Skin of body (tissue), 2 donors: ENCODE results near the gene PNPO. TPM values are rescaled to one million over a fixed set of nuclear protein-coding genes. Genes with fewer than 3 reads are reported as not detected.

Experiments
- DNase-seq: peaks from one replicate; lab custom pipeline; 2025; lab: John Stamatoyannopoulos, UW
- total RNA-seq: library from RNA; depleted of rRNA; stranded (reverse); fragments of >200 nt; gene quantifications from one replicate; pipeline ENCODE4 v1.2.3, GENCODE V29; 2014

PNPO gene
- total RNA-seq, 1 donor from 2014 or later = 8.1 TPM

DNA sequence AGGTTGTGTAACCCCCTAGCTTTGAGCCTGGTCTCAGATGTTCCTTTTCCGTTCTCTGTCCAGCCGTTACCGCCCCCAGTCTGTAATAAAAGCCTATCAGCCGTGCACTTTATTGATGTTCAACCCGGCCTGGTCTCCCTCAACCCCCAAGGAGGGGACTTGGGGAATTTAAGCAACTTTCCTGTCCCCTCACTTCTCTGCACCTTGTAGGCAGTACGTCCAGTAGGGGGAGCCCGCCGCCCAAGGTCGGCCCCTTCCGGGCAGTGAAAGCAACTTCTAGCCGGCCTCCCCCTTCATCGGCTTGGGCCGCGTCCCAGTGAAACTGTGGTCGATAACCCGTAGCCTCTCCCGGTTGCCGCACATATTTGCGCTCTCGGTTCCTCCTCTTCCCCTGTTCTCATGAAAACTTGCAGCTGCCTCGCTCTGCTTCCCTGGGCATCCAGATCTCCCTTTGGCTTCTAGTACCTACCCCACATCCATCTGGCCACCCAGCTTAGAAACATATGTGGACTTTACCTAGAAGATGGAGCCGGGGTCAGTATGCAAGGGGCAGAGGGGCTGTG, 7.9 kb downstream of the PNPO start:
- no peak for DNase-seq

GRCh38 chr17:47949946-47950345, 8.6 kb downstream of the PNPO start:
- no peak for DNase-seq

DNA sequence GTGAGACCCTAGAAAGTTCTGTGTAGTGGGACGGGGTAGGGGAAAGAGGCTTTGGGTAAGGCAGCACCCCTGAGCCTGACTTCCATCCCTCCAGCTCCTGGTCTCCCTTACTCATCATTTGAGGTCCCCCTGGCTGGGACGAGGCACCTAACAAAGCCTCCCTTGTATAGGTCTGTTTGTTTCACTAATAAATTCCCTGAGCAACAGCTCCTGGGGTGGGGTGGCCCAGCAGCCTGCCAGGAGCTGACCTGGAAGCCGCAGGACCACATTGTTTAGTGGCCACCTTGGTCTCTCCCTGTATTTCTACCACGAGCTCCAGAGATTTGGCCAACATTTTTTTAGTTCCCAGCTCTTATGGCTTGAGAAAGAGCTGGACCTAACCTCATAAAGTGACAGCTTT, 9.1 kb downstream of the PNPO start:
- DNase-seq = no peak

DNA sequence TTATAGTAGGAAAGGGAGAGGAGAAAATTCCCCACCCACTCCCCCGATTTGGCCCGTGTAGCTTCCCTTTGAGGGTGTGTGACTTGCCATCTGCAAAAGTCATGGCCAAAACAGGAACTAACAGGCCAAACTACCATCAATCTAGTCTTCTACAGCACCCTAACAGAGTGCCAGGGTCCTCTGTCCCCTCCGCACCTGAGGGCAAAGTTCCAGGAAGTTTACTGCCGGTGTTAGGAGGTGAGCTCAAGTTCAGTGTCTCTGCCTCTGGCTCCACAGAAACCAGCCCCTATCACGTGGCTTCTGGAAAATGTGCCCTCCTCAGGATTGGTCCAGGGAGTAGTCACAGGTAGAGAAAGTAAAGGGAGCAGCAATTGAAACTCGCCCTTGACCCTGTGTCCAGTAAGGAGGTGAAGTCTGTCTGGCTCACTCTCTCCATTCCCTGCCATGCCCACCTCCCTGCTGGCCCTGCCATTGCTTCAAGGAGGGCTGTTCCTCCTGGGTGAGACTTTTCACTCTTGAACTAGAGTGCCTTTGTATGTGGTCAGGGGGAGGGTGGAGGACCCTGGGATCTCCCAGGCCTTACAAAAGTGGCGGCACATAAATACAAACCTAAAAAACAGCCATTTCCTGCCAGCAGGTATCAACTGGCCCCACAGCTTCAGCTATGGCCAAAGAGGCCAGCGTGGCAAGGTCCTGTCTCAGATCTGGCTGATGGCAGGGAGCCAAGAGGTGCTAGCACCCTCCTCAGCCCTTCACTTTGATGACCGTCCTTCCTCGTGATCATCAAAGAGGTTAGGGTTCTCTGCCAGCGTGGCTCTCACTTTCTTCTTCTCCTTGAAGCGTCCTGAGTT, 11.0 kb downstream of the PNPO start:
- no peak for DNase-seq

DNA sequence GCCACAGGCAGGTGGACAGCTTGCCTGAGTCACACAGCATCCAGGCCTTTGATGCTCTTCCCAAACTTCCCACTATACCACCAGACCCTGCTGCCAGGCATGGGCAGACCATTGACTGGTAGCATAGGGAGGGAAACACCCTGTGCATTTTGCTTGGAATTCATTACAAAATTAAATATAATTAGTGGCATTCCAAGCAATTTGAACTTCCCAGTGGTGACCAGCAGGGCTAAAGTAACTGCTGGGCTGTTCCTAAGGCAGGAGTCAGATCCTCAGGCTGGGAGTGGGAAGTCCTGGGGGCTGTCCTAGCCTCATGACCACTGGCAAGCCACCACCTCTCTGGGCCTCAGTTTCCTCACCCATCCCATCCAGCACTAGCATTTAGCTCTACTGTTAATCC, 12.5 kb downstream of the PNPO start:
- DNase-seq = no peak

- no peak for DNase-seq
Observed at GRCh38 chr17:47955497-47956461, 14.4 kb downstream of the PNPO start.

DNA sequence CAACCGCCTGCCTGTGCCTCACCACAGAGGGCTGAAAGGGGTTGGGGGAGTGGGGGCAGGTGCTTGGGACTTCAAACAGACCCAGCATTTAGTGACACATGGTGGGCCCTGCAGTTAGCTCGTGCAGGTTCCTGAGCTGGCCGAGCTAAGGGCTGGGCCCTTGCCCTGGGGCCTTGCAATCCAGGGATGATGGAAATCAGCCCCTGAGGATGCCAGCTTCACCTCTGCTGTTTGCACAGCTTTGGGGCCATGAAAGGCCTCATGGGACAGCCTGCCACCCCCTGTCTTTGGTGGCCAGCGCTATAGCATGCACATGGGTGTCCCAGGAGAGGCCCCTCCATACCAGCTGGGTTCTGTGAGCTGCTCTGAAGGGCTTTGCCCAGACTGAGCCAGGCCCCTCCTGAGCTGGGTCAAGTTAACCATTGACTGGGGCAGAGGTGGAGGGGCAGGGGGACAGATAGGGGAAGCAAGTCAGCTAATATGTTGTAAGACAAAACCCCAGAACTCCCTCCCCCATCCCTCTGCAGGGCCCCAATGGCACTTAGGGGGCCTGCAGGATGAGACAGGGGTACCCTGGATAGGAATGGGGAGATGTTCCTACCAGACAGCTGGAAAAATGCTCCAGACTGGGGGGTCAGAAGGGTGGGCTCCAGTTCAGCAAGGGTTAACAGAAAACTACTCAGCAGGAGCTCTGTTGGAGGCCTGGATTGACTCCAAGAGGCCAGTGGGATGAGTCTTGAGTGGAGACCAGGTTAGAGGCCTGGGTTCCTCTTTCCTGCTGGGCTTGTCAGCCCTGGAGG, 15.6 kb downstream of the PNPO start:
- DNase-seq = no peak

DNA sequence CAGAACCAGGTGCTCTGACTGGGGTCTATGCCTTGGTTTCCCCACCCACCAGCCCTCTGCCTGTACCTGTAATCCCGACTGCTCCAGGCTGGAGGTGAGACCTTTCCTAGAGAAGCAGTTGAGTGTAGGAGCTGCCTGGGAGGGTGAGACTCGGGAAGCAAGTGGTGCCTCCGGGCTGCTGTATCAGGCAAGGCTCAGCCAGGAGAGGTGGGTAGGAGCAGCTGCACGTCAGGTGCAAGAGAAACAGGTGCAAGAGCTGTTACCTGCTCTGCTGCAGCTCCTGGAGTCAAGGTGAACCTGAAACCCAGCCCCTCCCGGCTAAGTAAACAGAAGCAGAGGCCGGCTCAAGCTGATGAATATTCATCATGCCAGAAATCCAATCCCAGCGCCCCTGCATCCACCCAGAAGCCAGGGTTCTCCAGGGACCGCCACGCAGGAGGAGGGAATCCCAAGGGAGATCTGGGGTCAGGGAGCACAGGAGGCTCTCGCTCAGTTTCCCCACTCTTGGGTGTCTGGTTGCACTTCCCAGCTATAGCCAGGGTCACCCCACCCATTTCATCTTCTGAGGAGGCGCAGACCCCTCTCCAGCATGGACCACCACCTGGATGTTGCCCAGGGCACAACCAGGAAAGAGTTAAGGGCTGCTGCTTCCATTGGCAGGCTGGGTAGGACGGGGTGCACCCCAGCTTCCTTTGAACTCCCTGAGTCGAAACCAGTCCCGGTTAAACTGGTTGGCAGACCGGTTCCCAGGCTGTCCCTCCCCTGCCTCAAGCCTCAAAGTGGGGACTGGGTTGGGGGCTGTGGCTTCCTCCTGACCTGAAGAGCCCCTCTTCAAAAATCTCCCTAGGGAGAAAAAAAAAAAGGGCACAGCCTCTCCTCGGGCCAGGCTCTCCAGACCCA, 16.5 kb downstream of the PNPO start, which contains the start of gene PRR15L:
Gene PRR15L (minus strand): TSS at position 293 of the 900 bp plus-strand sequence. CDS start 4,649 bp downstream, outside the sequence.
- DNase-seq = no peak

GRCh38 chr17:47959825-47960655, 18.7 kb downstream of the PNPO start:
- no peak for DNase-seq

- no peak for DNase-seq
Observed at GRCh38 chr17:47961406-47961805, 20.0 kb downstream of the PNPO start.

- DNase-seq = no peak
Observed at GRCh38 chr17:47962901-47963300, 21.5 kb downstream of the PNPO start.

DNA sequence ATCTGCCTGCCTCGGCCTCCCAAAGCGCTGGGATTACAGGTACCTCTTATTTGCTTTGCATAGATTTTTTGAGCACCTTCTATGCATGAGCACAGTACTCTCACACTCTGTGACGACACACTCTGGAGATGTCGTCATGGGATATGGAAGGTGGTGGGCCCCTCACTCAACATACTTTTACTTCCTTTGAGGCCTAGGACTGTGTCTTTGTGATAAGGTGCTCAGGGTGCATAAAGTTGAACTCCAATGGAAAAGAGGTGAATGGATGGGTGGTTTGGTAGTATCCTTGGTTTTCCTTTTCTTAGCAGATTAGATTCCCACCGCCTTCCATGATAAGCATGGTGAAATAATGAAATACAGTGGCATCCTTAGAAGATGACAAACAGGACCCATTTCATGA, 23.5 kb downstream of the PNPO start:
- DNase-seq = no peak

DNA sequence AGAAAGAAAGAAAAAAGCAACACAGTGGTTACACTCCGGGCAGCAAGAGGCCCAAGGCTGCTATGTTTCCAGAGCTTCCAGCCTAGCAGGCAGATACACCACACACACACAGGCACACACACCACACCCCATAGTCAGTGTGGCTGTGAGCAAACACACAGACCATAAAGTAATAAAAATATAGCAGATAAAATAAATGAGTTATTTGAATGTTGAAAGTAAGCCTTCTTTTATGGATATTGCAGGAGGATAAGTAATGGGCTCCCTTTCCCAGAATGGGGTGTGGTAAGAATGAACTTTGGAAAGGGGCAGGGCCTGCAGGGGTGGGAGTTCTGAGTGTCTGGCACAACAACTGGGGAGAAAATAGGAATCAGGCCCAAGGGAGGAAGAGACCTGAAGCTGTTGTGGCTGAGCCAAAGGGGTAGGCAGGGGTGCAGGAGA, 24.7 kb downstream of the PNPO start:
- no peak for DNase-seq

DNA sequence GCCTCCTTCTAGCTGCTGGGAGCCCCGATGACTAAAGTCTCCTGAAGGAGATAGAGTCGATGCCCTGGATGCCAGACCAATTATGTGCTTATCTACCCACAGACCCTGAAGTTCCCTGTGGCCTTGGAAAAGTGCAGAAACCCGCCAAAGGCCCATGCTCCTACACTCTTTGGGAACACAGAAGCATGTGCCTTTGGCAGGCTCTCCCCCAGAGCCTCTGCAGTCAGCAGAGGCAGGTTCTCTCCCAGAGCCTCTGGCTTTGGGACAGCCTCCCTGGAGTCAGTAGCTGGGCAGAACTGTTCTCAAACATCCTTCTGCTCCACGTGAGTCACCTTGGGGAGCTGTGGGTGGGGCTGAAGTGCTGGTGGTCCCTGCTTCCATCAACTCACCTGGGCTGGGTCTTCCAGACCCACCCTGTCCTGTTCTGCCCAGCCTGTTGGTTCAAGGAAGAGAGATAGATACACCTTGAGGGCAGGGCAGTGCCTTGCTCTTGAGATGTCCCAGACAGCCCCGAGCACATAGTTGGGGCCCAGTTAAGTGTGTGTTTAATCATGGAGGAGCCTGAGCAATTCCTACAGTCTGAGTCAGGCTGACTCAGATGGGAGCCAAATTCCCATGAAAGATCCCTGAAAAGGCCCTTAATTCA, 26.4 kb downstream of the PNPO start:
- DNase-seq = no peak

- no peak for DNase-seq
Observed at GRCh38 chr17:47968836-47969235, 27.5 kb downstream of the PNPO start.

GRCh38 chr17:47969930-47970724, 28.8 kb downstream of the PNPO start:
- no peak for DNase-seq

- peak; percentile 99 for DNase-seq
Observed at GRCh38 chr17:47970725-47971499, 29.5 kb downstream of the PNPO start, which contains the start of gene CDK5RAP3. Gene CDK5RAP3, plus strand, starts transcription at chr17:47971113. Its CDS starts 34 bp downstream, at chr17:47971147.
